Subcutaneous adipose tissue (tissue), 4 donors: ENCODE data around the gene TSKU. TPM values are rescaled to one million over a fixed set of nuclear protein-coding genes. Genes with fewer than 3 reads are reported as not detected.

Experiments used
- CTCF ChIP-seq: fragments of 450-650 bp; IDR thresholded peaks from one replicate; pipeline ENCODE4 v1.5.1; 2016; ENCODE audit warnings: low read depth, mild to moderate bottlenecking, control low read depth, antibody characterized with exemption, moderate library complexity
- total RNA-seq, 4 donors: library from RNA; depleted of rRNA; stranded (reverse); fragments of >200 nt; gene quantifications; one replicate each; pipeline ENCODE4 v1.1.0, GENCODE V29; 2016

Gene TSKU
- total RNA-seq, 4 donors from 2014 or later = 78.9 to 385 (median 157) TPM

- no peak for TF ChIP-seq CTCF
Measured at GRCh38 chr11:76793391-76794291, 10.5 kb downstream of the TSKU start.

- TF ChIP-seq CTCF = no peak
Measured at GRCh38 chr11:76794371-76795289, 11.5 kb downstream of the TSKU start.

- TF ChIP-seq CTCF = no peak
Measured at GRCh38 chr11:76795290-76795935, 12.3 kb downstream of the TSKU start.

- TF ChIP-seq CTCF = no peak
Measured at GRCh38 chr11:76795936-76796441, 12.8 kb downstream of the TSKU start.

- TF ChIP-seq CTCF = no peak
Measured at GRCh38 chr11:76796511-76797198, 13.5 kb downstream of the TSKU start.

- no peak for TF ChIP-seq CTCF
Measured at GRCh38 chr11:76797341-76798201, 14.4 kb downstream of the TSKU start.
